Neural cell (in vitro differentiated cells): ENCODE data around the gene PIBF1.

Source experiments
- CTCF ChIP-seq: fragments of 450-650 bp; IDR thresholded peaks from 2 replicates; pipeline ENCODE4 v1.5.1; 2014; ENCODE audit warnings: antibody characterized with exemption, mild to moderate bottlenecking, moderate library complexity; ENCODE audit not compliant: poor library complexity, severe bottlenecking
- EZH2 ChIP-seq: fragments of 200-600, 300-800 bp; shearing (Covaris generic), sonication (generic); IDR thresholded peaks from 2 replicates; pipeline ENCODE4 v1.6.1; 2014; ENCODE audit warnings: antibody characterized with exemption, low read length, borderline replicate concordance, mild to moderate bottlenecking; ENCODE audit not compliant: insufficient read depth, poor library complexity, severe bottlenecking
- POLR2AphosphoS5 ChIP-seq: IDR thresholded peaks from 2 replicates; pipeline ENCODE4 v1.6.1; 2012
- RAD21 ChIP-seq: fragments of 450-650 bp; conservative IDR thresholded peaks from 2 replicates; pipeline ENCODE4 v1.6.1; 2014; ENCODE audit warnings: antibody characterized with exemption, mild to moderate bottlenecking, moderate library complexity

DNA sequence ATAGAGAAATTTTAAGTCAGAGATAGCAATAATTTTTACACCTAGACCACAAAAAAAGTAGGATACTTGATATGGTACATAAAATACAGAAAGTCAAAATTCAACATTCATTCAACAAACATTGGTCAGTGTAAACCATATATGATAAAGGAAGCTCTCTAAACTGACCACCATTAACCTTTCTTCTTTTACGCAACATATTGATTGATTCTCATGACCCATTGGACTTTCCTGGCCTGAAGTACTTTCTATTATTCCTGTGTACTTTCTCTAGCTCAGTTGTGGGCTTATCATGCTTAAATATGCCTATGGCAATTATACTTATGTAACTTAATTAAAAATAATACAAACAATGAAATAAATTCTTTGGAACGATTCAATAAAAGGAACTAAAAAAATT, 10.7 kb downstream of the PIBF1 start:
- TF ChIP-seq EZH2 (no peak), CTCF (no peak), POLR2AphosphoS5 (no peak), RAD21 (no peak)
